ENCODE measurements around the gene GBP2. TPM values are rescaled to one million over a fixed set of nuclear protein-coding genes. Genes with fewer than 3 reads are reported as not detected.

Gene GBP2
- polyA plus RNA-seq, 1 of the 3 experiments (the other 2 are of a cell fraction), result 8.7 TPM

GRCh38 chr1:89146721-89147120 is 20.8 kb upstream of the GBP2 start:
- H3K27ac ChIP-seq (ENCODE audit: low read depth in 2 of 2, low read length in 1 of 2), result no peak overlapping the region
- no peak overlapping the region for H2AFZ ChIP-seq (ENCODE audit: low read depth)
- ChIA-PET POLR2A (no interaction called here), CTCF (interaction anchor here (2.6 kb wide), 1 partner anchor 61 kb away, joined by 10 read pairs; no protein-coding TSS in a partner anchor)
- H3K4me3 ChIP-seq (ENCODE audit: low read depth in 2 of 2, low read length in 1 of 2), result no peak overlapping the region
- no peaks in the 10 kb centered on the region for H3K79me2 ChIP-seq (ENCODE audit: insufficient read depth)
- no peak overlapping the region for H3K9ac ChIP-seq
- H3K9me3 ChIP-seq, result no peaks in the 10 kb centered on the region
- no peak overlapping the region for H3K4me2 ChIP-seq
- peaks cover 0 to 3% of the 10 kb centered on the region in 2 experiments; a peak in 1 of 4 replicates for H3K4me1 ChIP-seq (ENCODE audit: control insufficient read depth in 1 of 2, insufficient read depth in 2 of 2, low read depth in 1 of 2, low read length in 1 of 2)
- no peaks in the 10 kb centered on the region for H3K36me3 ChIP-seq (replicated peaks in 1 of 2; ENCODE audit: control insufficient read depth in 1 of 2, insufficient read depth in 2 of 2, low read length in 1 of 2)
- H3K27me3 ChIP-seq (ENCODE audit: insufficient read depth), result no peaks in the 10 kb centered on the region
- H3K9me2 ChIP-seq, result no peaks in the 10 kb centered on the region
- H3F3A ChIP-seq (replicated peaks; ENCODE audit: insufficient read depth), result no peaks in the 10 kb centered on the region
- 63% methylated on average over 3 of the region's 3 CpGs for WGBS (ENCODE audit: low lambda C conversion rate)
- DNase-seq, result no peak
- TF ChIP-seq RFX5 (IDR thresholded peaks at IDR 0.05; ENCODE audit: low read length) (no peak), MEF2A (IDR thresholded peaks at IDR 0.05; ENCODE audit: borderline replicate concordance, low read depth) (no peak), EZH2phosphoT487 (IDR thresholded peaks at IDR 0.05; ENCODE audit: borderline replicate concordance, low read depth) (no peak), ZBTB33 (IDR thresholded peaks at IDR 0.05; ENCODE audit: borderline replicate concordance, low read depth) (no peak), FOXM1 (IDR thresholded peaks at IDR 0.05; ENCODE audit: low read depth) (no peak), POLR2AphosphoS5 (IDR thresholded peaks at IDR 0.05; ENCODE audit: low read depth, low read length) (no peak), RCOR1 (IDR thresholded peaks at IDR 0.05; ENCODE audit: low read length) (no peak), EP300 (IDR thresholded peaks at IDR 0.05; ENCODE audit: borderline replicate concordance in 1 of 2, low read depth in 1 of 2, low read length in 1 of 2) (no peak), SIN3A (IDR thresholded peaks at IDR 0.05; ENCODE audit: borderline replicate concordance, low read depth, low read length) (no peak), CTCF (IDR thresholded peaks at IDR 0.05) (no peak), USF2 (IDR thresholded peaks at IDR 0.05; ENCODE audit: borderline replicate concordance, low read depth, low read length) (no peak), FOXJ3 (CRISPR knock-in tag; IDR thresholded peaks at IDR 0.05) (no peak), RAD21 (IDR thresholded peaks at IDR 0.05; ENCODE audit: low read length) (no peak), JUND (IDR thresholded peaks at IDR 0.05) (no peak)
- H4K20me1 ChIP-seq (ENCODE audit: insufficient read depth), result no peaks in the 10 kb centered on the region

Measured in SK-N-SH (cell line).